Transverse colon (tissue), 4 donors: Measurements from ENCODE around the gene FAM3C.
A peak's percentile ranks its signal among the peaks of the same experiment; 100 is the strongest.

Experiments used
- CTCF ChIP-seq, 5 experiments: fragments of 200-600 bp in 3 of 5; fragments of 450-650 bp in 2 of 5; sonication (generic) in 3 of 5; IDR thresholded peaks; 1 replicate in 2 of 5; 2 replicates in 3 of 5; pipeline ENCODE4 v1.5.1; 2016 to 2017; ENCODE audit warnings: antibody characterized with exemption in 5 of 5, inconsistent platforms in 3 of 5, mild to moderate bottlenecking in 2 of 5, moderate library complexity in 1 of 5
- POLR2A ChIP-seq: fragments of 450-650 bp; IDR thresholded peaks from one replicate; pipeline ENCODE4 v1.6.1; 2016; ENCODE audit warnings: antibody characterized with exemption, mild to moderate bottlenecking, moderate library complexity
- POLR2AphosphoS5 ChIP-seq, 3 donors: sonication (generic); formaldehyde crosslinking; IDR thresholded peaks; one replicate each; pipeline ENCODE4 v1.6.1; 2016; ENCODE audit warnings: antibody characterized with exemption in 3 of 3

GRCh38 chr7:121344093-121344492, 52.0 kb downstream of the FAM3C start:
- no peak for TF ChIP-seq CTCF (IDR thresholded peaks at IDR 0.05)
- no peak for TF ChIP-seq POLR2A
- peak in 1 of 3 donors; percentile 8 for TF ChIP-seq POLR2AphosphoS5 (IDR thresholded peaks at IDR 0.05)
